Measurements from ENCODE around the gene CHST5.

CHST5 gene

GRCh38 chr16:75479421-75479990, 56.4 kb downstream of the CHST5 start:
- DNase-seq (ENCODE audit: low read depth in 2 of 2, low spot score in 1 of 2) = no peak

All from stimulated activated CD8-positive, alpha-beta memory T cell treated with anti-CD3 and anti-CD28 coated beads, Interleukin-4, amount 100 ng/mL, for 1 hour (primary cell).